NCI-H526 treated with DMSO at 0.1 percent for 48 hours (cell line): Measurements from ENCODE around the gene HLCS.

Experiments used
- DNase-seq: peaks from one replicate; lab custom pipeline; 2025; lab: John Stamatoyannopoulos, UW

Gene HLCS

GRCh38 chr21:36769051-36769839 is 197.2 kb downstream of the HLCS start:
- DNase-seq: no peak

- no peak for DNase-seq
These were observed 198.0 kb downstream of the HLCS start for GRCh38 chr21:36768496-36768895.

GRCh38 chr21:36767096-36767495 is 199.4 kb downstream of the HLCS start:
- no peak for DNase-seq

- no peak for DNase-seq
These were observed 200.0 kb downstream of the HLCS start for GRCh38 chr21:36766511-36766910.

GRCh38 chr21:36765229-36765628 is 201.2 kb downstream of the HLCS start:
- DNase-seq: no peak

GRCh38 chr21:36763305-36763704 is 203.2 kb downstream of the HLCS start:
- no peak for DNase-seq

- no peak for DNase-seq
These were observed 203.8 kb downstream of the HLCS start for GRCh38 chr21:36762642-36763041.

- no peak for DNase-seq
These were observed 204.8 kb downstream of the HLCS start for GRCh38 chr21:36761685-36762084.

- DNase-seq: no peak
These were observed 207.0 kb downstream of the HLCS start for GRCh38 chr21:36759348-36760083.

GRCh38 chr21:36757196-36757595 is 209.3 kb downstream of the HLCS start:
- DNase-seq: no peak

GRCh38 chr21:36756527-36756926 is 209.9 kb downstream of the HLCS start:
- no peak for DNase-seq

- no peak for DNase-seq
These were observed 212.1 kb downstream of the HLCS start for GRCh38 chr21:36754241-36754898.

- no peak for DNase-seq
These were observed 212.9 kb downstream of the HLCS start for GRCh38 chr21:36753556-36753955.

- no peak for DNase-seq
These were observed 215.1 kb downstream of the HLCS start for GRCh38 chr21:36751383-36751782.

GRCh38 chr21:36750576-36750959 is 215.9 kb downstream of the HLCS start:
- DNase-seq: no peak

GRCh38 chr21:36749935-36750575 is 216.4 kb downstream of the HLCS start:
- no peak for DNase-seq

- DNase-seq: peak; percentile 46
These were observed 218.6 kb downstream of the HLCS start for GRCh38 chr21:36747815-36748383.

- no peak for DNase-seq
These were observed 219.2 kb downstream of the HLCS start for GRCh38 chr21:36747041-36747814.

- no peak for DNase-seq
These were observed 221.0 kb downstream of the HLCS start for GRCh38 chr21:36745459-36745858.

- no peak for DNase-seq
These were observed 221.8 kb downstream of the HLCS start for GRCh38 chr21:36744560-36745231.

- DNase-seq: no peak
These were observed 222.3 kb downstream of the HLCS start for GRCh38 chr21:36744190-36744559.
